Measurements from ENCODE around the gene NECAP2.
"Not testable (repeated sequence)": the region's sequence is repeated elsewhere in the genome, so short reads cannot be mapped to it uniquely, and the experiment has no call there.

Gene NECAP2

DNA sequence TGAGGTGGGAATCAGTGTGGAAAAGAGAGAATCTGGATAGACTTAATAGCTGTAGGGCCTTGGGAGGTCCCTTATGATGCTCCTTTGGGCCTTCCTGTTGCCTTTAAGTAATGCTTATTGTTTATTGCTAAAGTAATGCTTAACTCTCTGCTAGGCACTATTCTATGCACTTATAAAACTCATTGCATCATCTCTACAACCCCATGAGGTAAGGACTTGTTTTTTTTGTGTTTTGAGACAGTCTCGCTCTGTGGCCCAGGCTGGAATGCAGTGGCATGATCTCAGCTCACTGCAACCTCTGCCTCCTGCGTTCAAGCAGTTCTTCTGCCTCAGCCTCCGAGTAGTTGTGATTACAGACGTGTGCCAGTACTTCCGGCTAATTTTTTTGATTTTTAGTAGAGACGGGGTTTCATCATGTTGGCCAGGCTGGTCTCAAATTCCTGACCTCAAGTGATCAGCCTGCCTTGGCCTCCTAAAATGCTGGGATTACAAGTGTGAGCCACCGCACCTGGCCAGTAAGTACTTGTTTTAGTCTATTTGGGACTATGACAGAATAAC, 22.3 kb downstream of the NECAP2 start:
- DNase-seq: no peak

GRCh38 chr1:16464917-16465625, 24.5 kb downstream of the NECAP2 start:
- DNase-seq: no peak

DNA sequence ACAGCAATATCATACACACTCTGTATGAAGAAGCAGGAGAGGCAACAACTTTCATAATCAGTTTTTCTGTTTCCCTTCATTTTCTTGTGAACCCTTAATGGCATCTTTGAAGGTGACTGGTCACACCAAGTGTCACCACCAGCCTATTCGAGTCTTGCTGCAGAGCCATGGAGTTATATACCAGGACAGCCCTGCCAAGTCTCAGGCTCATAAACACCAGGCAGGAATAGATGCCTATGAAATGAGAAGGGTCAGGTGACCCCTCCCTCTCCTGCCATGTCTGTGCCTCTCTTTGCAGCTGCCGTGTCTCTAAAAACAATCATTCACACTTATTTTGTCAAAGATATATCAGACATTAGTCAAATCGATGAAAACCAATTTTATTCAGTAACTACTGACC, 28.0 kb downstream of the NECAP2 start:
- DNase-seq: no peak

- no peak for DNase-seq
These were observed 33.8 kb downstream of the NECAP2 start for GRCh38 chr1:16474166-16474800.

GRCh38 chr1:16474891-16475290, 34.4 kb downstream of the NECAP2 start:
- not testable (repeated sequence) for DNase-seq

- not testable (repeated sequence) for DNase-seq
These were observed 35.5 kb downstream of the NECAP2 start for GRCh38 chr1:16475771-16476770.

- DNase-seq: no peak
These were observed 37.6 kb downstream of the NECAP2 start for GRCh38 chr1:16478091-16478490.

GRCh38 chr1:16483146-16483545, 42.6 kb downstream of the NECAP2 start:
- not testable (repeated sequence) for DNase-seq

DNA sequence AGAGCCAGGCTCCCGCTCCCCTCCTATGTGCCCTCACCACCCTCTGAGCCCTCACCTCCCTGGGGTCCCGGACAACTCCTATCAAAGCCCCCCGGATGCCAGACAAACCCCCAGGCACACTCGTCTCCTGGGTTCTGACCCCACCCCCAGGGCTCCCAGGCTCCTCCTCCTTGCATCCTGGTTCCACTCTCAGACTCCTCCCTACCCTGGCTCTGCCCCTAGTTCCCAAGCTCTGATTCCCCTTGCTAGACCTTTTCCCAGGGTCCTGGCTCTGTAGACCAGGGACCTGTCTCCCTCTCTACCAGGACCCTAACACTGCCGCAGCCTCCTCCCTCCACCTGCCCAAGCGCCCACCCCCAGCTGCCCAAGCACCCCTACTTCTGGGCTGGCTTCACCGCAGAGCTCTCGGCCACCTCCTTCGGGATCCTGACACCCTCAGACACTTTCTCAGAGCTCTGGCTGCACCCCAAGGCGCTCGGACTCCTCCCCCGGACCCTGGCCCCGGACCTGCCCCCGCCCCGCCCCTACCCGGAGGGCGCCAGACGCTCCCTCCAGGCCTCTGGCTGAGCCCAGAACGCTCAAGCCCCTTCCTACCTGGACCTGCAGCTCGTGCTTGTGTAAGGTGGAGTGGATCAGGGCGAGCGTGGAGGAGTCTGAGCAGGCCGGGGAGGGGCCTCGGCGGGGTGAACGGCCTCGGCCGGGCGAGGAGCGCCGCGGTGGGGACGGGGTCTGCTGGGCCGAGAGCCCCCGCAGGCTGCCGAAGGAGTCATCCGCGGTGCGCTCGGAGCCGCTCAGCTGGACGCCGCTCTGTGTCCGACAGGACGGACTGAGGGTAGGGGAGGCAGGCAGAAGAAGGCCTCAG, 43.3 kb downstream of the NECAP2 start:
- DNase-seq: not testable (repeated sequence)

- DNase-seq: no peak
These were observed 43.9 kb downstream of the NECAP2 start for GRCh38 chr1:16484501-16484835.

DNA sequence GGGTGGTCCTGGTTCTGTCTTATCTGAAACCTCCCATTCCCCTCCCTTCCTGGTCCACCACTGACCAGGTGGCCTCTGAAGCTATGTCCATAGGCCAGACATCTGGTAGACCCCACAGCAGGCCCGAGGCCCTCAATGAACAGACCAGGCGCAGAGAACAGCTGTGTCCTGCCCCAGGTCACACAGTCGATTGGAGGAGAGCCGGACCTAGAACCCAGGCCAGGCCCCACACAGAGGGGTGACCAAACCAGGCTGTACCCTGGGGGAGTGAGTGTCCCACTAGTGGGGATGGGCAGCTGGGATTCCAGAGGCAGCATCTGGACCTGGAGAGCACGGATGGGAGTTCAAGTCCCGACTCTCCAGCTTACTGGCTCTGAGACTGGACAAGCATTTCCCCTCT, 44.4 kb downstream of the NECAP2 start:
- DNase-seq: no peak

DNA sequence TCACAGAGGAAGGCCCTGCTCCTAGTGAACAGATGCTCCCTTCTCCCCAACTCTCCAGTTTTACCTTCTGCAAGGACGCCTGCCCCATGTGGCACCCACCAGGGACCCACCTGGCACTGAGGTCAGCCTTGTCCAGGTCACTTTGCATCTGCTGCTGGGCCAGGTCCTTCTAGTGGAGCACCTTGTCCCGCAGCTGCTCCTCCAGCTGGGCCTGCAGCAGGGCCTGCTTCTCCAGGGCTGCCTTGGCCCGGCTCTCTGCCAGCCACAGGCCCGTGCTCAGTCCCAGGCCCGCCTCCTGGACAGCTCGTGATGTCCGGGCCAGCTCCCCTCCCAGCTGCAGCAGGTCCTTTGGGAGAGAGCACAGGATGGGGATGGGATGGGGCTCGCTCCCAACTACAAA, 45.8 kb downstream of the NECAP2 start:
- not testable (repeated sequence) for DNase-seq

GRCh38 chr1:16487011-16487410, 46.5 kb downstream of the NECAP2 start:
- DNase-seq: not testable (repeated sequence)

GRCh38 chr1:16489195-16489880, 48.8 kb downstream of the NECAP2 start:
- not testable (repeated sequence) for DNase-seq

DNA sequence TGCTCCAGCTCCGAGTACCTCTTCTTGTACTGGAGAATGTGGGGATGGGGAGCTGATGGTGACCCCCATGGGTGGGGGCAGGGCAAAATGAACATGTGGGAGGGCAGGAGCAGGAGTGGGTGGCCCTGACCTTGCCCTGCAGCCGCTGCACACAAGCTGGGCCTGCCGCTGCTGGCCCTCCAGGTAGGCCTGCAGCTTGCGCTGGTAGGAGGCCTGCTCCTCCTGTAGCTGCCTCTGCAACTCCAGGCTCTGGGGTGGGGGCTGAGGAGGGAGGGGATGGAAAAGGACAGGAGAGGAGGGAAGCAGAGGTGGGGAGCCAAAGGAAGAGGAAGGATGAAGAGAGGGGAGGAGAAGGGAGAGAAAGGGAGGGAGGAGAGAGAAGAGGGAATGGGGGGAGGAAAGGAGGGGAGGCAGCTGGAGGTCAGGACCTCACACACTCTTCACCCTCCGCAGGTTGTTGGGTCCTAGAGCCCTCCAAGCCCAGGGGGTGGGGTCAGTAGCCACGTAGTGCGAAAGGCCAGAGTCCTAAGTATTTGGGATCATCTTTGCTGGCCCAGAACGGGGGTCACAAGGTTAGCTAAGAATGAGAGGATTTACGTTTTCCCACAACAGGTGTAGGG, 50.6 kb downstream of the NECAP2 start:
- no peak for DNase-seq

DNA sequence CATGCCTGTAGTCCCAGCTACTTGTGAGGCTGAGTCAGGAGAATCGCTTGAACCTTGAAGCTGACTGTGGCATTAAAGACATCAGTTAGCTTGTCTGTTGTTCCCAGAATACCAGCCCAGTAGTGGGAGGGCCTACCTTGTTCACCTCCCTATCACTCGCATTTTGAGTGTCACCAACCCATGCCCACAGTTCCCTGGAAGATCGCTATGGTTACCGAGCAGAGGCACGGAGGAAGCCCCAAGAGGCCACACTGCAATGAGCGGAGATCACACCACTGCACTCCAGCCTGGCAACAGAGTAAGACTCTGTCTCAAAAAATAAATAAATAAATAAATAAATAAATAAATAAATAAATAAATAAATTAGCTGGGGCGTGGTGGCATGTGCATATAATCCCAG, 52.4 kb downstream of the NECAP2 start:
- DNase-seq: not testable (repeated sequence)

GRCh38 chr1:16493731-16494130, 53.2 kb downstream of the NECAP2 start:
- not testable (repeated sequence) for DNase-seq

GRCh38 chr1:16497474-16497904, 57.0 kb downstream of the NECAP2 start:
- DNase-seq: not testable (repeated sequence)

DNA sequence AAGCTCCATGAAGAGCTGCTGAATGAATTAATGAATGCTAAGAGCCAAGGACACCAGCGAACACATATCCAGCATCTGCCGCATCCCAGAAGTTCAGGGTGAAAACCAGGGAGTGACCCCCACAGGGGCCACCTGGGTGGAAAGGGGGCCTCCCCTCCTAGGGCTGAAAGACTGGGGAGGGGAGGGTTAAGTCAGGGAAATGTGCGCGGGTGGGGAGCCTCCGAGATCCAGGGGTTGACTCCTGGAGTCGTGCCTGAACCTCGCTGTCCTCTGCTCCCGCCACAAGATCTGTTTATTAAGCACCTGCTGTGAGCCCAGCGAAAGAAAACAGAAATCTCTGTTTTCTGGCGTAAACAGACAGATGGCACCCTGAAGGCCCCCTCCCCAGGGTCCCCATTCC, 57.5 kb downstream of the NECAP2 start:
- DNase-seq: not testable (repeated sequence)

- peak; percentile 84 for DNase-seq
These were observed 58.3 kb downstream of the NECAP2 start for GRCh38 chr1:16498573-16499413.
